ENCODE data around the gene PTPN1. TPM values are rescaled to one million over a fixed set of nuclear protein-coding genes. Genes with fewer than 3 reads are reported as not detected.
"Not testable (repeated sequence)": the region's sequence is repeated elsewhere in the genome, so short reads cannot be mapped to it uniquely, and the experiment has no call there.

The PTPN1 gene
- polyA plus RNA-seq, 1 donor: 32.1 TPM

GRCh38 chr20:50478162-50478990, 31.8 kb upstream of the PTPN1 start:
- no peak for DNase-seq

- no peak for DNase-seq
Observed at GRCh38 chr20:50481741-50482140, 28.4 kb upstream of the PTPN1 start.

- no peak for DNase-seq
Observed at GRCh38 chr20:50482396-50482981, 27.7 kb upstream of the PTPN1 start.

GRCh38 chr20:50484271-50484976, 25.8 kb upstream of the PTPN1 start:
- DNase-seq: no peak

GRCh38 chr20:50487397-50487796, 22.8 kb upstream of the PTPN1 start:
- no peak for DNase-seq

GRCh38 chr20:50488236-50488806, 21.9 kb upstream of the PTPN1 start:
- no peak for DNase-seq

GRCh38 chr20:50491168-50491567, 19.0 kb upstream of the PTPN1 start:
- DNase-seq: no peak

- DNase-seq: no peak
Observed at GRCh38 chr20:50491926-50492634, 18.1 kb upstream of the PTPN1 start.

GRCh38 chr20:50493881-50494253, 16.3 kb upstream of the PTPN1 start:
- DNase-seq: no peak

- no peak for DNase-seq
Observed at GRCh38 chr20:50494428-50494827, 15.8 kb upstream of the PTPN1 start.

- no peak for DNase-seq
Observed at GRCh38 chr20:50496773-50497385, 13.3 kb upstream of the PTPN1 start.

- DNase-seq: no peak
Observed at GRCh38 chr20:50498071-50498776, 12.0 kb upstream of the PTPN1 start.

- DNase-seq: no peak
Observed at GRCh38 chr20:50499938-50500337, 10.2 kb upstream of the PTPN1 start.

- no peak for DNase-seq
Observed at GRCh38 chr20:50501972-50502745, 8.0 kb upstream of the PTPN1 start.

GRCh38 chr20:50504231-50504823, 5.9 kb upstream of the PTPN1 start:
- no peak for DNase-seq

- DNase-seq: no peak
Observed at GRCh38 chr20:50506270-50506579, 4.0 kb upstream of the PTPN1 start.

- DNase-seq: not testable (repeated sequence)
Observed at GRCh38 chr20:50507745-50508144, 2.4 kb upstream of the PTPN1 start.

- no peak for DNase-seq
Observed at GRCh38 chr20:50508171-50508755, 1.9 kb upstream of the PTPN1 start.

GRCh38 chr20:50510706-50511542, 741 bp downstream of the PTPN1 start:
- DNase-seq: no peak
